Activated T-cell treated with anti-CD3 and anti-CD28 coated beads, Interleukin-2, amount 50 U/mL, for 72 hours (primary cell): ENCODE data around the gene SMAD9. TPM values are rescaled to one million over a fixed set of nuclear protein-coding genes. Genes with fewer than 3 reads are reported as not detected.
A peak's percentile ranks its signal among the peaks of the same experiment; 100 is the strongest.

Experiments
- ATAC-seq, 2 donors: fragments of 150-1000 bp; cut with Tn5 transposase; replicated peaks in 1 of 2; 2 replicates each; pipeline ENCODE4 v1.10.0; 2021; ENCODE audit warnings: moderate library complexity in 2 of 2, mild to moderate bottlenecking in 1 of 2
- DNase-seq, 2 donors: peaks; one replicate each; pipeline ENCODE4 v3.0.0; 2021 to 2022; ENCODE audit warnings: mixed read lengths in 1 of 2
- H3K27ac Mint-ChIP-seq: one replicate; pipeline ENCODE4 v1.8.0; 2022; ENCODE audit warnings: mild to moderate bottlenecking, moderate library complexity, mixed read lengths
- H3K27me3 Mint-ChIP-seq: one replicate; pipeline ENCODE4 v1.8.0; 2022; ENCODE audit warnings: low read depth, mixed read lengths
- H3K36me3 Mint-ChIP-seq, 2 donors: one replicate each; pipeline ENCODE4 v1.8.0; 2022; ENCODE audit warnings: mixed read lengths in 2 of 2, mild to moderate bottlenecking in 1 of 2; ENCODE audit not compliant: insufficient read depth in 2 of 2
- H3K4me1 Mint-ChIP-seq: one replicate; pipeline ENCODE4 v1.8.0; 2022; ENCODE audit warnings: low read depth, mixed read lengths
- H3K4me3 Mint-ChIP-seq, 2 donors: one replicate each; pipeline ENCODE4 v1.8.0; 2022; ENCODE audit warnings: mild to moderate bottlenecking in 2 of 2, mixed read lengths in 2 of 2, moderate library complexity in 2 of 2
- H3K9me3 Mint-ChIP-seq, 2 donors: one replicate each; pipeline ENCODE4 v1.8.0; 2022; ENCODE audit warnings: mixed read lengths in 2 of 2
- total RNA-seq, 2 donors: library from RNA; stranded (reverse); gene quantifications; one replicate each; pipeline ENCODE4 v1.2.3, GENCODE V29; 2022

SMAD9 gene
- total RNA-seq, 2 donors from 2014 or later = not detected

DNA sequence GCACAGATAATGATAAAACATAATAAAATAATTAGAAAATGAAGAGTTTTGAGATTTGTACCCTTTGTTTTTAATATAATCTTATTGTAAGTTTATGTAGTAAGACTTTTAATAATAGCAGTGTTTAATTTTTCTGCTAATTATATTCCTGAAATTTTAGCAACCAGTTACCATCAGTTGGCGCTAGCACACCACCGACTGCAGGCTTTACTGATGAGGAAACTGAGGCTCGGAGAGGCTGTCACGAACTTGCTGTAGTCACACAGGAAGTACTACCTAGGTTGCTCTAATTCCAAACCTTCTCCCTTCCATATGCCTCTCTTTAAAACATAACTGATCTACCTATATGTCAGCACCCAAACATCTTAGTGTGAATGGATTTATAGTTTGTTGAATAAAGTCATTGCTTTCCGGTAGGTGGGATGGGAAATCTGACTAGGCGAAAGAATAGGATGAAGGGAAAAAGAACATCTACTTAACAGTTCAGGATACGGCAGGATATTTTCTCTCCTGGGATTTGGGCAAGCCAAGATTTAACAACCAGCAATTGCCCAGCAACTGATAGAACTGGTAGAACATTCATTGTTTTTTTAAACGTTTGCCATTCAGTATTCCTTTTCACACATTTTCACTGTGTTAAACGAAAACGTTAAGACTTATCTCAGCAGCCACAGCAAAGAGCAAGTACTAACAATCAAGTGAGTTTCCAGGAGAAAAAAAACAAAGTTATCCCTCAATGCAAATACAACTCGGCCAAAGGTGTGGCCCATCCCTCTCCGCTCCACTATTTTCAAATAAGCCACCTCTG lies 101.8 kb downstream of the SMAD9 start:
- DNase-seq (no peak), ATAC-seq (no peak)
- peaks cover 29% of the 10 kb centered on the region for H3K27me3 Mint-ChIP-seq
- peaks cover 4 to 7% of the 10 kb centered on the region in 2 donors for H3K36me3 Mint-ChIP-seq
- peaks cover 51% of the 10 kb centered on the region for H3K4me1 Mint-ChIP-seq
- H3K4me3 Mint-ChIP-seq = peak overlapping the region; percentile 96
- H3K27ac Mint-ChIP-seq = peak overlapping the region; percentile 91
- no peaks in the 10 kb centered on the region for H3K9me3 Mint-ChIP-seq

DNA sequence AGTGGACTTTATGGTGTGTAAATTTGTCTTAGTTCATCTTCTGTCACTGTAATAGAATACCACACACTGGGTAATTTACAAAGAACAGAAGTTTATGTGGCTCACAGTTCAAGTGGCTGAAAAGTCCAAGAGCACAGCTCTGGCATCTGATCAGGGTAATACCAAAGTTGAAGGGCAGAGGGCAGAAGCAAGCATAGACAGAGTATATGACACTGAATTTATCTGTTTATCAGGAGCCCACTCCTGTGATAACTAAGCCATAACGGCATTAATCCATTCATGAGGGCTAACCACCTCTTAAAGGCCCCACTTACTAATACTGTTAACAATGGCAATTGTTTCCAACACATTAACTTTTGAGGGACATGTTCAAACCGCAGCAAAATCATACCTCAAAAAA lies 105.0 kb downstream of the SMAD9 start:
- no peak for ATAC-seq
- no peaks in the 10 kb centered on the region for H3K9me3 Mint-ChIP-seq
- peak in 1 of 2 donors; percentile 17 for DNase-seq
- peaks cover 1 to 2% of the 10 kb centered on the region in 2 donors for H3K36me3 Mint-ChIP-seq
- H3K4me1 Mint-ChIP-seq = peaks cover 22% of the 10 kb centered on the region
- H3K4me3 Mint-ChIP-seq = no peak overlapping the region
- H3K27me3 Mint-ChIP-seq = peaks cover 36% of the 10 kb centered on the region
- H3K27ac Mint-ChIP-seq = no peak overlapping the region

DNA sequence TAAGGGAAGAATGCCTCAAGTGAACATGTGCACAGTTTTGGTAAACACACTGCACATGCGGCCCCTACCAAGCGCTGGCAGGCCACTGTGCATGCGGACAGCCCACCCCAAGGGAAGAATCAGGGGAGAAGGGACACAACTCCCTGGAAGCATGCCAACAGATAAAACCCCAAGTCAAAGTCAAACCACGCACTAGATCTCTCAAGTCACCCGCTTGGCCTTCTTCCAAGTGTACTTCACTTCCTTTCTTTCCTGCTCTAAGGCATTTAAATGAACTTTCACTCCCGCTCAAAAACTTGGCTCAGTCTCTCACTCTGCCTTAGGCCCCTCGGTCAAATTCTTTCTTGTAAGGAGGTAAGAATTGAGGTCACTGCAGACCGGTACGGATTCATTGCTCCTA lies 105.6 kb downstream of the SMAD9 start:
- Mint-ChIP-seq H3K4me1 (peaks cover 16% of the 10 kb centered on the region), H3K27me3 (peaks cover 38% of the 10 kb centered on the region), H3K4me3 (no peak overlapping the region), H3K9me3 (no peaks in the 10 kb centered on the region), H3K36me3 (peaks cover 0 to under 1% of the 10 kb centered on the region in 2 donors), H3K27ac (no peak overlapping the region)
- DNase-seq (no peak), ATAC-seq (no peak)

DNA sequence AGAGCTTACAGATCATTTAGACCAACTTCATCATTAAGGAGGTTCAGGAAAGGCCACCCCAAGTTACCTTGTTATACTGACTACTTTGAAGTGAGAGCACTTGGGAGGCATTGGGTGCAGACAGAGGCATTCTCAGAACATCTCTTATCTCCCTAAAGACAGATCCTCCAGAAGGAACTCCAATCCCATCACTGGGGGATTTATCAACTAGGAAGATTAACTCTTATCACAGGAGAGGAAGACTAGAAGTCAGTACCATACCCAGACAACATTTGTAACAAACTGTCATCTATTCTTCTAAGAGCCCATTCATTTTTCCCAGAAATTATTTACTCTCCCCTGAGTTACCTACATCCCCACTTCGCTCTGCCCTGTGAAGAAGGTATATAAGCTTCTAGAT lies 106.8 kb downstream of the SMAD9 start:
- peaks cover 38% of the 10 kb centered on the region for H3K27me3 Mint-ChIP-seq
- peaks cover 10% of the 10 kb centered on the region for H3K4me1 Mint-ChIP-seq
- H3K27ac Mint-ChIP-seq = no peak overlapping the region
- ATAC-seq (no peak), DNase-seq (no peak)
- H3K4me3 Mint-ChIP-seq = no peak overlapping the region
- H3K9me3 Mint-ChIP-seq = no peaks in the 10 kb centered on the region
- H3K36me3 Mint-ChIP-seq = no peaks in the 10 kb centered on the region

DNA sequence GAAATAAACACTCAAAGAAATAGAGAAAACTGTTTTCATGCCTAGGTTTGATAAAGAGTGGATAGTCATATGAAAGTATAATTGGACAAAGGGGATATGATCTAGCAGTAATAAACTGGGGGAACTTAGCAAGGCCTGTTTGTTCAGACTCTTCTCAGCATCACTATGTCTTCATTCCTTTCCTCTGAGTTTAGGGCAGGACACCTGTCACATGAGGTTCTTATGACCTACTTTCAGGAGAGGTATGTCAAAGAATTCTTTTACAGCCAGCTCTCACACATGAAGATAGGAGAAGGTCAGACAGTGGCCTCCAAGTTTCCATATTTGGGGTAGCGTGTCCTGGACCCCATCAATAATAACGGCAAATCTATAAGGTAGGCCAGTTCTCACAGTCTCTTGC lies 112.4 kb downstream of the SMAD9 start:
- Mint-ChIP-seq H3K4me1 (no peaks in the 10 kb centered on the region), H3K4me3 (no peak overlapping the region), H3K9me3 (no peaks in the 10 kb centered on the region), H3K27me3 (peaks cover 37% of the 10 kb centered on the region), H3K36me3 (no peaks in the 10 kb centered on the region), H3K27ac (no peak overlapping the region)
- ATAC-seq (no peak), DNase-seq (no peak)

DNA sequence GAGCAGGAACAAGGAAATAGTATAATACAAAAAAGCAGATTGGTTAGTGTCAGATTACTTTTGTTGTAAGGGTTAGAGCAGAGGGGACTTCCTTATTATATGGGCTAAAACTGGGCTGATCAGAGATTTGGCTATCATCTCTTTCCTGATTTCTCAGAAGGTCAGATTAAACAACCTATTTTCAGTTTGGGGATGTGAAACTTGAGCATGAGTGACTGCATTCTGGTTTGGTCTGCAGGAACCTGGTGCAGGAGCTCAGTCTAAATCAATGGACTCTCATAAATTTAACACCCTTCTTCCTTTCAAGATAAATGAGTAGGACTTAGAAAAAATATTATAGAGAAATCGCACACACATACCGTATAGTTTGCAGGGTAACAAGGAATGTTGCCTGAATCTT lies 113.9 kb downstream of the SMAD9 start:
- DNase-seq (no peak), ATAC-seq (no peak)
- Mint-ChIP-seq H3K9me3 (no peaks in the 10 kb centered on the region), H3K27ac (no peak overlapping the region), H3K36me3 (no peaks in the 10 kb centered on the region), H3K27me3 (peaks cover 37% of the 10 kb centered on the region), H3K4me3 (no peak overlapping the region), H3K4me1 (no peaks in the 10 kb centered on the region)

DNA sequence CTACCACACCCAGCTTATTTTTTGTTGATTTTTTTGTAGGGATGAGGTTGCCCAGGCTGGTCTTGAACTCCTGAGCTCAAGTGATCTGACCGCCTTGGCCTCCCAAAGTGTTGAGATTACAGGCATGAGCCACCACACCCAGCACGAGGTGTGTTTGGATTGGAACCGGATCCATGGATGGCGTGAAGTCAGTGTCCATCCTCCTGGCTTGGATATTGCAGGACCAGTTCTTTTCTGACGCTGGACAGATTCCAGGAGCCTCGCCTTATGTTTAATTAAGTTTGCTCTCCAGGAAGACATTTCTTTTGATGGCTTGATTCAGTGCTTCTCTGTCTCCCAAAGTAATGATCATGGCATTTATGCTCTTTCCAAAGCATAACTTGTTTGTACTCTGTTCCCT lies 115.5 kb downstream of the SMAD9 start:
- no peaks in the 10 kb centered on the region for H3K4me1 Mint-ChIP-seq
- ATAC-seq (no peak), DNase-seq (no peak)
- no peaks in the 10 kb centered on the region for H3K36me3 Mint-ChIP-seq
- no peaks in the 10 kb centered on the region for H3K9me3 Mint-ChIP-seq
- no peak overlapping the region for H3K27ac Mint-ChIP-seq
- H3K27me3 Mint-ChIP-seq = peaks cover 31% of the 10 kb centered on the region
- H3K4me3 Mint-ChIP-seq = no peak overlapping the region

DNA sequence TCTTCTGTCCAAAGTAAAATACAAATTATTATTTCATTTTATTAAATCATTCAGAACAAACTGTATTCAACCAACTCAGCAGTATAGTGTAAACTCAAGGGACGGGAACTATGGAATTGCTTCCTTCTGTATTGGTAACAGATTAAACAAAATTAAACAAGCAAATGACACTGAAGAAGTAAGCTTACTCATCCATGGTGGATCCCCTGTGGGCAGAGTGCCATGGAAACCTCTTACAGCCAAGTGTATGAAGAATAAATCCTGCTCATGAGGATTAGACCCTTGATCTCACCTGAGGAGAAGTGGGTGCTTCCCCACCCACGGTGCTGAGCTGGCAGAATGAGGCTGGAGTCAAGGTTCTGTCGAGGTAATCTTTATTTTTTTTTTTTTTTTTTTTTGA lies 119.0 kb downstream of the SMAD9 start:
- DNase-seq (no peak), ATAC-seq (no peak)
- H3K27me3 Mint-ChIP-seq = peaks cover 22% of the 10 kb centered on the region
- no peaks in the 10 kb centered on the region for H3K9me3 Mint-ChIP-seq
- no peak overlapping the region for H3K27ac Mint-ChIP-seq
- H3K4me1 Mint-ChIP-seq = no peaks in the 10 kb centered on the region
- no peak overlapping the region for H3K4me3 Mint-ChIP-seq
- H3K36me3 Mint-ChIP-seq = no peaks in the 10 kb centered on the region

DNA sequence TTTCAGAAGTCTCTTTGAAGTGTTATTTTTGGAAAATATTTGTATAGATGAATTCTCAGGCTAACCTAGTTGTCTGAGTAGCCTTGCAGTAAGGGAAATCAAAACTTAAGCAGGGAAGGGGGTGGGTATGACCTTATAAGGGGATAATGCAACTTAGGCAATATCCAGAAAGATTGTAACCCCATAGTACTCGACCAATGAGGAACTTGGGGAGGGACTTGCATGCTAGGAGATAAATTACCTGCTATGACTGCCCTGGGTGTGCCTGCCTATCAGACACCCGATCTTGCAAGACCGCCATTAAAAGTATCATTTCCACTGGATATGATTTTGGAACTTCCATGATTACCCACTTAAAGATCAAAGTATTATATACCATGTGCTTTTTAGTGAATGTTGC lies 124.0 kb downstream of the SMAD9 start:
- no peak for ATAC-seq
- no peak for DNase-seq
- no peak overlapping the region for H3K27ac Mint-ChIP-seq
- H3K9me3 Mint-ChIP-seq = no peaks in the 10 kb centered on the region
- no peaks in the 10 kb centered on the region for H3K27me3 Mint-ChIP-seq
- H3K36me3 Mint-ChIP-seq = no peaks in the 10 kb centered on the region
- no peaks in the 10 kb centered on the region for H3K4me1 Mint-ChIP-seq
- no peak overlapping the region for H3K4me3 Mint-ChIP-seq

DNA sequence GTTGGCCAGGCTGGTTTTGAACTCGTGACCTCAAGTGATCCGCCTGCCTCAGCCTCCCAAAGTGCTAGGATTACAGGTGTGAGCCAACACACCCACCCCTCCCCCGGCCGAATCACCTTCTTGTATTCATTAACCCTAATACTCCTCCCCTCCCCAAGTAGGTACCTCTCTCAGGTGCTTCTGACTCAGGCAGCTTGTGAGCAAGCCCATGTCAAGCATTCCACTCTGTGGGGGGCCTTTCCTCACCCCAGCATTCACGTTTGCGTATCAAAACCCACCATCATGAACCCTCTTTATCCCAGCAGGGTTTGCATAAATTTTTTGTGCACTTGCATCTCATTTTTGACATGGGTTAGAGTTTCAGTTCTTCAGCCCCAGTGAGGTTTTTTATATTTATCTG lies 124.6 kb downstream of the SMAD9 start:
- H3K36me3 Mint-ChIP-seq = no peaks in the 10 kb centered on the region
- no peak overlapping the region for H3K27ac Mint-ChIP-seq

More for the DNA sequence above, 124.6 kb downstream of the SMAD9 start:
- Mint-ChIP-seq H3K9me3 (no peaks in the 10 kb centered on the region), H3K4me1 (no peaks in the 10 kb centered on the region), H3K27me3 (no peaks in the 10 kb centered on the region), H3K4me3 (no peak overlapping the region)
- ATAC-seq (no peak), DNase-seq (no peak)

Other genes starting within 250 kb of the SMAD9 start
- gene SERTM1, start 246.2 kb downstream of the SMAD9 start, total RNA-seq = not detected
- gene RFXAP, start 101.0 kb downstream of the SMAD9 start, total RNA-seq = 10 to 100 TPM; 13.9 to 20.2 TPM
- 10 to 100 TPM; 31.7 to 38.3 TPM for gene ALG5, start 79.1 kb upstream of the SMAD9 start, total RNA-seq
- gene EXOSC8, start 80.5 kb upstream of the SMAD9 start, total RNA-seq = 100 to 1,000 TPM; 220 to 268 TPM
- gene SUPT20H, start 139.4 kb upstream of the SMAD9 start, total RNA-seq = 10 to 100 TPM; 76.6 to 89.6 TPM
- gene CSNK1A1L, start 185.4 kb upstream of the SMAD9 start, total RNA-seq = not detected